Ovary (tissue), 3 donors: Measurements from ENCODE around the gene BIRC6.

Source experiments
- CTCF ChIP-seq, 3 donors: fragments of 450-650 bp in 2 of 3; fragments of 200-600 bp in 1 of 3; IDR thresholded peaks; one replicate each; pipeline versions ENCODE4 v1.5.1 to v1.8.0; 2016 to 2022; ENCODE audit warnings: antibody characterized with exemption in 3 of 3, mild to moderate bottlenecking in 1 of 3
- EP300 ChIP-seq: sonication (generic); formaldehyde crosslinking; IDR thresholded peaks from one replicate; pipeline ENCODE4 v1.6.1; 2017; ENCODE audit warnings: antibody characterized with exemption
- POLR2A ChIP-seq: fragments of 450-650 bp; IDR thresholded peaks from one replicate; pipeline ENCODE4 v1.6.1; 2017; ENCODE audit warnings: antibody characterized with exemption, mild to moderate bottlenecking, moderate library complexity
- donor health status: DM: no; HTN: no; CAD: no.

GRCh38 chr2:32355976-32356680 is 695 bp upstream of the BIRC6 start:
- TF ChIP-seq CTCF (IDR thresholded peaks at IDR 0.05) = no peak
- TF ChIP-seq POLR2A = no peak
- no peak for TF ChIP-seq EP300
